Activated naive CD8-positive, alpha-beta T cell treated with anti-CD3 and anti-CD28 coated beads for 36 hours (primary cell): ENCODE data around the gene SPATA31E1. TPM values are rescaled to one million over a fixed set of nuclear protein-coding genes. Genes with fewer than 3 reads are reported as not detected.

Experiments used
- DNase-seq: peaks from one replicate; pipeline ENCODE4 v3.0.0; 2021
- H3K27ac Mint-ChIP-seq: one replicate; pipeline ENCODE4 v1.8.0; 2022; ENCODE audit warnings: mild to moderate bottlenecking, moderate library complexity, mixed read lengths
- H3K27me3 Mint-ChIP-seq: one replicate; pipeline ENCODE4 v1.8.0; 2022; ENCODE audit warnings: mild to moderate bottlenecking, mixed read lengths
- H3K36me3 Mint-ChIP-seq: one replicate; pipeline ENCODE4 v1.8.0; 2021; ENCODE audit warnings: mild to moderate bottlenecking, mixed read lengths
- H3K4me1 Mint-ChIP-seq: one replicate; pipeline ENCODE4 v1.8.0; 2021; ENCODE audit warnings: mixed read lengths
- H3K4me3 Mint-ChIP-seq: one replicate; pipeline ENCODE4 v1.8.0; 2022; ENCODE audit warnings: mild to moderate bottlenecking, moderate library complexity, mixed read lengths
- H3K9me3 Mint-ChIP-seq: one replicate; pipeline ENCODE4 v1.8.0; 2022; ENCODE audit warnings: mixed read lengths
- total RNA-seq, 2 experiments: library from RNA; stranded (reverse); gene quantifications; one replicate each; pipeline ENCODE4 v1.2.3, GENCODE V29; 2021

Gene SPATA31E1
- total RNA-seq, 2 experiments from 2014 or later: not detected

- Mint-ChIP-seq H3K9me3 (no peaks in the 10 kb centered on the region), H3K4me1 (no peaks in the 10 kb centered on the region), H3K27me3 (peaks cover 12% of the 10 kb centered on the region), H3K4me3 (no peak overlapping the region), H3K27ac (no peak overlapping the region), H3K36me3 (no peaks in the 10 kb centered on the region)
- no peak for DNase-seq
These were observed 8.9 kb upstream of the SPATA31E1 start for GRCh38 chr9:87873607-87874303.

- Mint-ChIP-seq H3K27me3 (peaks cover 12% of the 10 kb centered on the region), H3K4me1 (no peaks in the 10 kb centered on the region), H3K9me3 (no peaks in the 10 kb centered on the region), H3K4me3 (no peak overlapping the region), H3K27ac (no peak overlapping the region), H3K36me3 (no peaks in the 10 kb centered on the region)
- DNase-seq: no peak
These were observed 8.4 kb upstream of the SPATA31E1 start for GRCh38 chr9:87874304-87874623.

GRCh38 chr9:87875060-87875459 is 7.6 kb upstream of the SPATA31E1 start:
- no peaks in the 10 kb centered on the region for H3K4me1 Mint-ChIP-seq
- H3K4me3 Mint-ChIP-seq: no peak overlapping the region
- H3K9me3 Mint-ChIP-seq: no peaks in the 10 kb centered on the region
- DNase-seq: no peak
- H3K36me3 Mint-ChIP-seq: no peaks in the 10 kb centered on the region
- H3K27ac Mint-ChIP-seq: no peak overlapping the region
- H3K27me3 Mint-ChIP-seq: peaks cover 12% of the 10 kb centered on the region

- Mint-ChIP-seq H3K9me3 (no peaks in the 10 kb centered on the region), H3K36me3 (no peaks in the 10 kb centered on the region), H3K27ac (no peak overlapping the region), H3K27me3 (peaks cover 12% of the 10 kb centered on the region), H3K4me3 (no peak overlapping the region), H3K4me1 (no peaks in the 10 kb centered on the region)
- no peak for DNase-seq
These were observed 6.7 kb upstream of the SPATA31E1 start for GRCh38 chr9:87875831-87876545.

GRCh38 chr9:87876708-87877107 is 6.0 kb upstream of the SPATA31E1 start:
- Mint-ChIP-seq H3K27me3 (peaks cover 12% of the 10 kb centered on the region), H3K9me3 (no peaks in the 10 kb centered on the region), H3K4me1 (no peaks in the 10 kb centered on the region), H3K36me3 (no peaks in the 10 kb centered on the region), H3K27ac (no peak overlapping the region), H3K4me3 (no peak overlapping the region)
- no peak for DNase-seq

- Mint-ChIP-seq H3K27me3 (peaks cover 12% of the 10 kb centered on the region), H3K4me1 (no peaks in the 10 kb centered on the region), H3K9me3 (no peaks in the 10 kb centered on the region), H3K36me3 (no peaks in the 10 kb centered on the region), H3K4me3 (no peak overlapping the region), H3K27ac (no peak overlapping the region)
- DNase-seq: no peak
These were observed 3.6 kb upstream of the SPATA31E1 start for GRCh38 chr9:87878989-87879511.

GRCh38 chr9:87880116-87880515 is 2.6 kb upstream of the SPATA31E1 start:
- no peak overlapping the region for H3K27ac Mint-ChIP-seq
- no peaks in the 10 kb centered on the region for H3K9me3 Mint-ChIP-seq
- DNase-seq: no peak
- H3K36me3 Mint-ChIP-seq: no peaks in the 10 kb centered on the region
- H3K27me3 Mint-ChIP-seq: peaks cover 13% of the 10 kb centered on the region
- H3K4me3 Mint-ChIP-seq: no peak overlapping the region
- H3K4me1 Mint-ChIP-seq: no peaks in the 10 kb centered on the region

- H3K4me3 Mint-ChIP-seq: no peak overlapping the region
- no peaks in the 10 kb centered on the region for H3K36me3 Mint-ChIP-seq
- H3K9me3 Mint-ChIP-seq: no peaks in the 10 kb centered on the region
- H3K4me1 Mint-ChIP-seq: no peaks in the 10 kb centered on the region
- no peak overlapping the region for H3K27ac Mint-ChIP-seq
- H3K27me3 Mint-ChIP-seq: peaks cover 16% of the 10 kb centered on the region
- no peak for DNase-seq
These were observed 2.0 kb upstream of the SPATA31E1 start for GRCh38 chr9:87880683-87881082.

- no peak for DNase-seq
- no peaks in the 10 kb centered on the region for H3K9me3 Mint-ChIP-seq
- H3K27ac Mint-ChIP-seq: no peak overlapping the region
- no peaks in the 10 kb centered on the region for H3K36me3 Mint-ChIP-seq
- no peaks in the 10 kb centered on the region for H3K4me1 Mint-ChIP-seq
- H3K4me3 Mint-ChIP-seq: no peak overlapping the region
- H3K27me3 Mint-ChIP-seq: peaks cover 4% of the 10 kb centered on the region
These were observed 597 bp downstream of the SPATA31E1 start for GRCh38 chr9:87883274-87883673.

GRCh38 chr9:87883990-87884389 is 1.3 kb downstream of the SPATA31E1 start:
- H3K36me3 Mint-ChIP-seq: no peaks in the 10 kb centered on the region
- no peak for DNase-seq
- H3K27me3 Mint-ChIP-seq: peaks cover 4% of the 10 kb centered on the region
- no peaks in the 10 kb centered on the region for H3K4me1 Mint-ChIP-seq
- H3K27ac Mint-ChIP-seq: no peak overlapping the region
- H3K4me3 Mint-ChIP-seq: no peak overlapping the region
- H3K9me3 Mint-ChIP-seq: no peaks in the 10 kb centered on the region

GRCh38 chr9:87884578-87885459 is 2.1 kb downstream of the SPATA31E1 start:
- Mint-ChIP-seq H3K4me3 (no peak overlapping the region), H3K4me1 (no peaks in the 10 kb centered on the region), H3K27me3 (peaks cover 4% of the 10 kb centered on the region), H3K27ac (no peak overlapping the region), H3K36me3 (no peaks in the 10 kb centered on the region), H3K9me3 (no peaks in the 10 kb centered on the region)
- DNase-seq: no peak

- Mint-ChIP-seq H3K27me3 (peaks cover 7% of the 10 kb centered on the region), H3K36me3 (no peaks in the 10 kb centered on the region)
These were observed 3.0 kb downstream of the SPATA31E1 start for GRCh38 chr9:87885484-87886189.

GRCh38 chr9:87886210-87886932 is 3.7 kb downstream of the SPATA31E1 start:
- Mint-ChIP-seq H3K27me3 (peaks cover 8% of the 10 kb centered on the region), H3K36me3 (no peaks in the 10 kb centered on the region), H3K27ac (no peak overlapping the region), H3K9me3 (no peaks in the 10 kb centered on the region), H3K4me3 (no peak overlapping the region), H3K4me1 (no peaks in the 10 kb centered on the region)
- no peak for DNase-seq

More at GRCh38 chr9:87885484-87886189, 3.0 kb downstream of the SPATA31E1 start:
- Mint-ChIP-seq H3K9me3 (no peaks in the 10 kb centered on the region), H3K4me3 (no peak overlapping the region), H3K4me1 (no peaks in the 10 kb centered on the region), H3K27ac (no peak overlapping the region)
- DNase-seq: no peak

- no peak overlapping the region for H3K4me3 Mint-ChIP-seq
- H3K36me3 Mint-ChIP-seq: no peaks in the 10 kb centered on the region
- no peaks in the 10 kb centered on the region for H3K4me1 Mint-ChIP-seq
- no peak overlapping the region for H3K27ac Mint-ChIP-seq
- H3K9me3 Mint-ChIP-seq: no peaks in the 10 kb centered on the region
- no peak for DNase-seq
- peaks cover 8% of the 10 kb centered on the region for H3K27me3 Mint-ChIP-seq
These were observed 4.3 kb downstream of the SPATA31E1 start for GRCh38 chr9:87886933-87887505.
